Effector memory CD4-positive, alpha-beta T cell (primary cell): Measurements from ENCODE around the gene PVALB.

Source experiments
- DNase-seq, 3 donors: peaks; one replicate each; pipeline ENCODE4 v3.0.0-alpha.2; 2020
- H3K27ac ChIP-seq: 2 replicates; pipeline ENCODE4 v1.7.0; 2013; ENCODE audit warnings: mild to moderate bottlenecking, low read length, moderate library complexity; ENCODE audit not compliant: insufficient read depth, poor library complexity, severe bottlenecking
- H3K27me3 ChIP-seq: replicated peaks from 2 replicates; pipeline ENCODE4 v1.7.0; 2013; ENCODE audit warnings: mild to moderate bottlenecking, low read length; ENCODE audit not compliant: insufficient read depth, control insufficient read depth, poor library complexity, severe bottlenecking
- H3K36me3 ChIP-seq: 2 replicates; pipeline ENCODE4 v1.7.0; 2013; ENCODE audit warnings: mild to moderate bottlenecking, low read length, moderate library complexity; ENCODE audit not compliant: control insufficient read depth, insufficient read depth
- H3K4me1 ChIP-seq: 2 replicates; pipeline ENCODE4 v1.7.0; 2013; ENCODE audit warnings: low read length, mild to moderate bottlenecking; ENCODE audit not compliant: control insufficient read depth, insufficient read depth, poor library complexity, severe bottlenecking
- H3K4me3 ChIP-seq: 2 replicates; pipeline ENCODE4 v1.7.0; 2013; ENCODE audit warnings: low read length, low read depth, mild to moderate bottlenecking; ENCODE audit not compliant: insufficient read depth, poor library complexity, severe bottlenecking
- H3K9me3 ChIP-seq: 2 replicates; pipeline ENCODE4 v1.7.0; 2013; ENCODE audit warnings: mild to moderate bottlenecking, low read length, moderate library complexity; ENCODE audit not compliant: control insufficient read depth

The PVALB gene

DNA sequence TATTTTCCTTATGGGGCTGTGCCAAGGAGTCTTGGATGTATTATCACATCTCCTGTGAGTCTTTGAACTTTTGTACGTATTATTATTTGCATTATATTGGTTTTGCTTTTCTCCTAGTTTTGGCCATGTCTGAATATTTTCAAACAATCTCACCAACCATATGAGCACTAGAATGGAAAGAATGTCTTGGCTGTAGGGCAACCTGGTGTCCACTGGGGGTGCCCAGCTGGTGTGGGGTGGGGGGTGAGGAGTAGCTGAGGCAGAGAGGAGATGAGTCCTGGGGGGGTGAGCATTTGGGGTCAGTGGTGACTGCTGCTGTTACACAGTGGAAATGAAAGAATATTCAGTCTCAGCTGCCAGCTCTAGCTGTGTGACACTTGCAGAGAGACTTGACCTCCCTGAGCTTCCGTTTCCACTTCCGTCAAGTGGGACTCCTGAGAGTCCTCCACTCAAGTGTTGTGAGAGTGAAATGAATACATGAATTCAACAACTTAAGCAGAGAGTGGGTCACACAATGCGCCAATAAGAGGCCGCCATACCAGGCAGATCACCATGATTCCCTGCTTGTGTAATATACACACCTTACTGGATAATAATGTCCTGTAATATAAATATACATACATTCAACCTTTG is 12.7 kb upstream of the PVALB start:
- no peaks in the 10 kb centered on the region for H3K27me3 ChIP-seq
- no peaks in the 10 kb centered on the region for H3K4me1 ChIP-seq
- no peak for DNase-seq
- H3K27ac ChIP-seq: no peak overlapping the region
- H3K36me3 ChIP-seq: no peaks in the 10 kb centered on the region
- no peaks in the 10 kb centered on the region for H3K9me3 ChIP-seq
- no peak overlapping the region for H3K4me3 ChIP-seq

DNA sequence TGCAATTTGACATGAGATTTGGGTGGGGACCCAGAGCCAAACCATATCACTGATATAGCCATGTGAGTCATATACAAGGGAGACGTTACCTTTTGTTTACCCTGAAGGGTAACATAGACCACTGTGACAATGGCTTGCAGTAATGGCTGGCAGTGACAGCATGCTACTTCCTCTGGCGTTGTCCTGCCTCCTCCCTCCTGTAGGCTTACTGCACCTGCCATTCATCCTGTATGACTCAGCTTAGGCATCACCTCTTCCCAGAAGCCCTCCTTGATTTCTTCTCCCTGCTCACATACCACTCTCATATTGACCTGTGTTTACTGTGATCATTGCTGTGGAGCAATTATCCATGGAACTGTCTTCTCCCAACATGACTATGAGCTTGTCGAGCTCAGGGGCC is 12.0 kb upstream of the PVALB start:
- no peak overlapping the region for H3K27ac ChIP-seq
- H3K4me1 ChIP-seq: no peaks in the 10 kb centered on the region
- no peaks in the 10 kb centered on the region for H3K27me3 ChIP-seq
- no peak for DNase-seq
- no peaks in the 10 kb centered on the region for H3K9me3 ChIP-seq
- no peak overlapping the region for H3K4me3 ChIP-seq
- no peaks in the 10 kb centered on the region for H3K36me3 ChIP-seq

GRCh38 chr22:36826262-36826661 is 9.4 kb upstream of the PVALB start:
- no peaks in the 10 kb centered on the region for H3K9me3 ChIP-seq
- H3K27me3 ChIP-seq: no peaks in the 10 kb centered on the region
- no peaks in the 10 kb centered on the region for H3K4me1 ChIP-seq
- no peak for DNase-seq
- H3K36me3 ChIP-seq: no peaks in the 10 kb centered on the region
- no peak overlapping the region for H3K4me3 ChIP-seq
- H3K27ac ChIP-seq: no peak overlapping the region

- Histone ChIP-seq H3K9me3 (no peaks in the 10 kb centered on the region), H3K27me3 (no peaks in the 10 kb centered on the region), H3K4me3 (no peak overlapping the region), H3K27ac (no peak overlapping the region), H3K4me1 (no peaks in the 10 kb centered on the region), H3K36me3 (no peaks in the 10 kb centered on the region)
- no peak for DNase-seq
Measured at GRCh38 chr22:36824655-36825054, 7.8 kb upstream of the PVALB start.

GRCh38 chr22:36823186-36823839 is 6.5 kb upstream of the PVALB start:
- Histone ChIP-seq H3K36me3 (no peaks in the 10 kb centered on the region), H3K4me3 (no peak overlapping the region), H3K27ac (no peak overlapping the region), H3K27me3 (peaks cover 7% of the 10 kb centered on the region), H3K4me1 (no peaks in the 10 kb centered on the region), H3K9me3 (no peaks in the 10 kb centered on the region)
- DNase-seq: no peak

GRCh38 chr22:36822581-36822980 is 5.7 kb upstream of the PVALB start:
- no peaks in the 10 kb centered on the region for H3K4me1 ChIP-seq
- no peak overlapping the region for H3K4me3 ChIP-seq
- no peak for DNase-seq
- H3K27me3 ChIP-seq: peaks cover 10% of the 10 kb centered on the region
- H3K27ac ChIP-seq: no peak overlapping the region
- H3K36me3 ChIP-seq: no peaks in the 10 kb centered on the region
- no peaks in the 10 kb centered on the region for H3K9me3 ChIP-seq

DNA sequence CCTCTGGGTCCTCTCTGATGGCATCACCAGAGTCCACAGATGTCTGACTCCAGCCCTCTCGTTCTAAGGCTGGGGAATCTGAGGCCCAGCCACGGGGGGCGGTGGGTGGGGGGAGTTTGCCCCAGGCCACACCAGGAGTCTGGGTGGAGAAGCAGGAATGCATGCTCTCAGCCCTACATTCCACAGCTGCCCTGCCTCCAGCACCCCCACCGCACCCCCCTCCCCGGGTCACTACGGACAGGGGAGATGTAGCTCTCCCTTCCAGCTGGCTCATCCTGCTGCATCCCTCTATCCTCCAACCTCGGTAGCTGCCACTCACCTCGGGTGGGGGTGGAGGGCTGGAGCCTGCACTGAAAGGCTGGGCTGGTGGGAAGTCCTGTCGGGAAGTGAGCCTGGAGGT is 2.3 kb upstream of the PVALB start:
- H3K27me3 ChIP-seq: peaks cover 31% of the 10 kb centered on the region

GRCh38 chr22:36818010-36818642 is 1.3 kb upstream of the PVALB start:
- Histone ChIP-seq H3K27me3 (peaks cover 31% of the 10 kb centered on the region), H3K4me3 (no peak overlapping the region), H3K4me1 (peaks cover 10% of the 10 kb centered on the region), H3K9me3 (no peaks in the 10 kb centered on the region), H3K27ac (no peak overlapping the region), H3K36me3 (no peaks in the 10 kb centered on the region)
- no peak for DNase-seq

More for the DNA sequence above, 2.3 kb upstream of the PVALB start:
- DNase-seq: no peak
- Histone ChIP-seq H3K36me3 (no peaks in the 10 kb centered on the region), H3K27ac (no peak overlapping the region), H3K4me1 (peaks cover 10% of the 10 kb centered on the region), H3K9me3 (no peaks in the 10 kb centered on the region), H3K4me3 (no peak overlapping the region)

DNA sequence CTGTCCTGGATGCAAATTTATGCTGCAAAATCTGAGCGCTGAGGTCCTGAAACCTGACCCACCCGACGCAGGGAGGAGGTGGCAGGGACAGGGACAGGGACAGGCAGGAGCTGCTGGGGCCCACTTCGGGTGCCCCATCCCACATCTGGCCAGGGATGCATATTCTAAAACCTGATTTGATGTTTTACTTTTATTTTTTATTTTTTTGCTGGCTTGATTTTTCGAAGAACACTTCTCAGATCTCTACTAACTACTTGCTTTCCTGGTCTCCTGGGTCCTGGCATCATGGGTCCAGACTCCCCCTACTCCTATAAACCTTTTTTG is 652 bp upstream of the PVALB start:
- H3K4me1 ChIP-seq: peaks cover 10% of the 10 kb centered on the region
- H3K9me3 ChIP-seq: no peaks in the 10 kb centered on the region
- no peak overlapping the region for H3K27ac ChIP-seq
- peaks cover 31% of the 10 kb centered on the region for H3K27me3 ChIP-seq
- no peak for DNase-seq
- no peak overlapping the region for H3K4me3 ChIP-seq
- no peaks in the 10 kb centered on the region for H3K36me3 ChIP-seq

DNA sequence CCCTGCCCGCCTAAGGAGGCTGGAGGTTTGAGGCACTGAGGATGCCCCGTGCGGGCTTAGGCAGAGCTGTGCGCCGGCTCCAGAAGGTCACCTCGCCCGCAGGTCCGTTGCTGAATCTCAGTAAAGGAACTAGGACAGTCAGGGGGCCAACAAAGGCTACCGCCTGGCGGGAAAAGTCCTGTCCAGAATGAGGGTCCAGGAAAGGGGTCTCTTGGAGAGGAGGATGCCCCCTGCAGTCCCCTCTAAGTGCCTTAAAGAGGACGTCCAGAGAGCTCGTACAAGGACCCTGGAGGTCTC is 548 bp downstream of the PVALB start:
- DNase-seq: no peak
- peaks cover 31% of the 10 kb centered on the region for H3K27me3 ChIP-seq

More for the DNA sequence above, 548 bp downstream of the PVALB start:
- Histone ChIP-seq H3K4me3 (no peak overlapping the region), H3K36me3 (no peaks in the 10 kb centered on the region), H3K27ac (no peak overlapping the region), H3K9me3 (no peaks in the 10 kb centered on the region), H3K4me1 (peaks cover 10% of the 10 kb centered on the region)
